Erythroblast (primary cell): Measurements from ENCODE around the gene KIAA0586.

Experiments
- GATA1 ChIP-seq: IDR thresholded peaks from 2 replicates; pipeline ENCODE4 v1.6.1; 2011; ENCODE audit warnings: low read depth, mild to moderate bottlenecking, control low read depth, low read length, moderate library complexity
- POLR2A ChIP-seq: IDR thresholded peaks from 2 replicates; pipeline ENCODE4 v1.6.1; 2011; ENCODE audit warnings: mild to moderate bottlenecking, low read length

DNA sequence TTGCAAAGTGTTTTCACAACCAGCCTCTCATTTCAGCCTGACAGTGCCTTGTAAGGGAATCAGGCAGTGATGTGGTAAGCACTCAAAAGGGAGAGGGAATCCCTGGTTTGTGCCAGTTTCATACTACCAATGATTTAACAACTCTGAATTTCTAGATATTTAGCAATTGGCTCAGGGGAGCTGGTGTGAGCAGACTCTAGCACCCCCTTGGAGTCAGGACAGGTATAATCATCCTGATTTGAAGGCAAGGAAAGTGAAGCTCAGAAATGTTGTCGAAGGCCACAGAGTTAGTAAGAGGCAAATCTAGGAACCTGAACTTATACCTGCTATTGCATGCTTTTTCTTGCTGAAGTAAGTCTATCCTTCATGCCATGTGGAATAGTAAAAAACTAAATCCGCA, 147.1 kb downstream of the KIAA0586 start:
- TF ChIP-seq POLR2A (no peak), GATA1 (no peak)
